ENCODE results near the gene MADD.

DNA sequence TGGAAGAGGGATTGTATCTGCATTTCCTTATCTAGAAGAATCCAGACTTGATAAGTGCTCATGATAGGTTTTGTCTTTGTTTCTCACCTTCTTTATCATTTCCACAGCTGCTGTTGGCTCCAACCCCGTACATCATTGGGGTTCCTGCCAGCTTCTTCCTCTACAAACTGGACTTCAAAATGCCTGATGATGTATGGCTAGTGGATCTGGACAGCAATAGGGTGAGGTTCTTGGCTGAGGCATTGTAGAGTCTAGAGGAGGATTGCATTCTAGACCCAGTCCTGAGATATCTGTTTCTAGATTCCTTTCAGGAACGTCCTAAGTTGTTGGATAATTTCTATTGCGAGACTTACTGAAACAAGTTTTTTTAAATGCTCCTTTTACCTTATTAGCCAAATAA, 8.1 kb downstream of the MADD start:
- TF ChIP-seq, protein P1, sequence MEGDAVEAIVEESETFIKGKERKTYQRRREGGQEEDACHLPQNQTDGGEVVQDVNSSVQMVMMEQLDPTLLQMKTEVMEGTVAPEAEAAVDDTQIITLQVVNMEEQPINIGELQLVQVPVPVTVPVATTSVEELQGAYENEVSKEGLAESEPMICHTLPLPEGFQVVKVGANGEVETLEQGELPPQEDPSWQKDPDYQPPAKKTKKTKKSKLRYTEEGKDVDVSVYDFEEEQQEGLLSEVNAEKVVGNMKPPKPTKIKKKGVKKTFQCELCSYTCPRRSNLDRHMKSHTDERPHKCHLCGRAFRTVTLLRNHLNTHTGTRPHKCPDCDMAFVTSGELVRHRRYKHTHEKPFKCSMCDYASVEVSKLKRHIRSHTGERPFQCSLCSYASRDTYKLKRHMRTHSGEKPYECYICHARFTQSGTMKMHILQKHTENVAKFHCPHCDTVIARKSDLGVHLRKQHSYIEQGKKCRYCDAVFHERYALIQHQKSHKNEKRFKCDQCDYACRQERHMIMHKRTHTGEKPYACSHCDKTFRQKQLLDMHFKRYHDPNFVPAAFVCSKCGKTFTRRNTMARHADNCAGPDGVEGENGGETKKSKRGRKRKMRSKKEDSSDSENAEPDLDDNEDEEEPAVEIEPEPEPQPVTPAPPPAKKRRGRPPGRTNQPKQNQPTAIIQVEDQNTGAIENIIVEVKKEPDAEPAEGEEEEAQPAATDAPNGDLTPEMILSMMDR (IDR thresholded peaks at IDR 0.05), result no peak
- TF ChIP-seq POLR2A (IDR thresholded peaks at IDR 0.05), result no peak

Measured in heart left ventricle (tissue), 13 donors.